ENCODE data around the gene ABR. TPM values are rescaled to one million over a fixed set of nuclear protein-coding genes. Genes with fewer than 3 reads are reported as not detected.
A peak's percentile ranks its signal among the peaks of the same experiment; 100 is the strongest.

Gene ABR
- total RNA-seq, 1 donor from 2014 or later = 92.7 TPM

GRCh38 chr17:1197781-1198490 lies 18.2 kb upstream of the ABR start:
- TF ChIP-seq, protein P1, sequence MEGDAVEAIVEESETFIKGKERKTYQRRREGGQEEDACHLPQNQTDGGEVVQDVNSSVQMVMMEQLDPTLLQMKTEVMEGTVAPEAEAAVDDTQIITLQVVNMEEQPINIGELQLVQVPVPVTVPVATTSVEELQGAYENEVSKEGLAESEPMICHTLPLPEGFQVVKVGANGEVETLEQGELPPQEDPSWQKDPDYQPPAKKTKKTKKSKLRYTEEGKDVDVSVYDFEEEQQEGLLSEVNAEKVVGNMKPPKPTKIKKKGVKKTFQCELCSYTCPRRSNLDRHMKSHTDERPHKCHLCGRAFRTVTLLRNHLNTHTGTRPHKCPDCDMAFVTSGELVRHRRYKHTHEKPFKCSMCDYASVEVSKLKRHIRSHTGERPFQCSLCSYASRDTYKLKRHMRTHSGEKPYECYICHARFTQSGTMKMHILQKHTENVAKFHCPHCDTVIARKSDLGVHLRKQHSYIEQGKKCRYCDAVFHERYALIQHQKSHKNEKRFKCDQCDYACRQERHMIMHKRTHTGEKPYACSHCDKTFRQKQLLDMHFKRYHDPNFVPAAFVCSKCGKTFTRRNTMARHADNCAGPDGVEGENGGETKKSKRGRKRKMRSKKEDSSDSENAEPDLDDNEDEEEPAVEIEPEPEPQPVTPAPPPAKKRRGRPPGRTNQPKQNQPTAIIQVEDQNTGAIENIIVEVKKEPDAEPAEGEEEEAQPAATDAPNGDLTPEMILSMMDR (IDR thresholded peaks at IDR 0.05) = no peak
- no peak for TF ChIP-seq EZH2phosphoT487 (IDR thresholded peaks at IDR 0.05)
- no peak for TF ChIP-seq EZH2 (IDR thresholded peaks at IDR 0.05)
- H3K27ac ChIP-seq = no peak overlapping the region

DNA sequence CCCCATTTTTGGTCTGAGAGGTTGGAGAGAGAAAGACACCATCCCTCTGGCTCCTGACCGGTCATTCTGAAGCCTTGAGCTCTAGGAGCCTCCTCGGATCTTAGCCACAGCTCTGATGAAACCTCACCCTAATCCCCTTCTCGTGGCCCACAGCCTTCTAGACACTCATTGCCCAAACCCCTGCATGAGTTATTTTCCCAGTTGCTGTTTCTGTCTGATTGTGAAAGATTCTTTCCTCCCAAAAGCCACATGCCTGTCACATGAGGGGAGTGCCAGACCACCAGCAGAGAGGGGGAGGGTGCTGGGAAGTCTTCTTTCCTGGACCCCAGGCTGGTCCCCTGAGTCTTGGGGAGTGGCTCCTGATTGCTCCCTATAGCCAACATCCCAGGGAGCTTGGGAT lies 17.6 kb upstream of the ABR start:
- Histone ChIP-seq H3K79me2 (ENCODE audit: low read depth) (no peaks in the 10 kb centered on the region), H3K4me3 (no peak overlapping the region), H3K9me3 (ENCODE audit: low read depth) (no peaks in the 10 kb centered on the region), H3K36me3 (no peaks in the 10 kb centered on the region), H3K4me1 (peaks cover 6% of the 10 kb centered on the region), H2AFZ (replicated peaks) (no peak overlapping the region), H3K27me3 (no peaks in the 10 kb centered on the region), H4K20me1 (ENCODE audit: low read depth) (no peaks in the 10 kb centered on the region), H3K9ac (no peak overlapping the region), H3K27ac (no peak overlapping the region), H3K4me2 (no peak overlapping the region), H3F3A (ENCODE audit: low read depth) (peaks cover 1% of the 10 kb centered on the region)
- Mint-ChIP-seq H3K9me3 (no peaks in the 10 kb centered on the region), H3K27me3 (ENCODE audit: insufficient read depth, low read depth) (peaks cover 6% of the 10 kb centered on the region), H3K4me1 (peaks cover 21% of the 10 kb centered on the region), H3K36me3 (no peaks in the 10 kb centered on the region), H3K4me3 (no peak overlapping the region), H3K27ac (no peak overlapping the region)
- TF ChIP-seq EZH2 (IDR thresholded peaks at IDR 0.05) (no peak), EZH2phosphoT487 (IDR thresholded peaks at IDR 0.05) (no peak)
- TF ChIP-seq, protein P1 (IDR thresholded peaks at IDR 0.05) = no peak
- DNase-seq (ENCODE audit: low spot score) = no peak

More at GRCh38 chr17:1197781-1198490, 18.2 kb upstream of the ABR start:
- Histone ChIP-seq H3K4me1 (peaks cover 6% of the 10 kb centered on the region), H3K79me2 (ENCODE audit: low read depth) (no peaks in the 10 kb centered on the region), H2AFZ (replicated peaks) (no peak overlapping the region), H3K27me3 (no peaks in the 10 kb centered on the region), H3K9ac (no peak overlapping the region), H3K9me3 (ENCODE audit: low read depth) (no peaks in the 10 kb centered on the region), H3K36me3 (no peaks in the 10 kb centered on the region), H3K4me3 (no peak overlapping the region), H4K20me1 (ENCODE audit: low read depth) (no peaks in the 10 kb centered on the region), H3K4me2 (no peak overlapping the region), H3F3A (ENCODE audit: low read depth) (peaks cover 7% of the 10 kb centered on the region)
- H3K36me3 Mint-ChIP-seq = no peaks in the 10 kb centered on the region
- peaks cover 22% of the 10 kb centered on the region for H3K4me1 Mint-ChIP-seq
- no peak overlapping the region for H3K4me3 Mint-ChIP-seq
- peaks cover 6% of the 10 kb centered on the region for H3K27me3 Mint-ChIP-seq (ENCODE audit: insufficient read depth, low read depth)
- H3K9me3 Mint-ChIP-seq = no peaks in the 10 kb centered on the region
- no peak for DNase-seq (ENCODE audit: low spot score)
- peak overlapping the region; percentile 76 for H3K27ac Mint-ChIP-seq

DNA sequence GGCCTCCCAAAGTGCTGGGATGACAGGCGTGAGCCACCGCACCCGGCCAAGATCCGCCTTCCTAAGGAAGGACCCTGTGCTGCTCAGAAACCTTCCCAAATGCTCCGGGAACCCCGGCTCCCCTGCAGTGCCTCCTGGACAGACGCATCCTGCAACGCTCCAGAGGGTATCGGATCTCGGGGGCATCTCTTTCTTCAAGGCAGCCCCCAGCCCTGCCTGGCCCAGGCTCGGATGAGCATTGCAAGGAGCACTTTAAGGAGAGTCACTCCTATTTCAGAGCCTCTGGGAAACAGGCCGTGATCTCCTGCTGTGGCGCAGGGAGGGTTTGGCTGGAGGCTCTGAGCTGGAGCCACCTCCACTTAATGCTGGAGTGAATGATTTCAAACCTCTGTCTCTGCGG lies 17.2 kb upstream of the ABR start:
- H3K27me3 ChIP-seq = no peaks in the 10 kb centered on the region
- H3K9me3 ChIP-seq (ENCODE audit: low read depth) = no peaks in the 10 kb centered on the region
- H3F3A ChIP-seq (ENCODE audit: low read depth) = no peaks in the 10 kb centered on the region
- peaks cover 18% of the 10 kb centered on the region for H3K4me1 Mint-ChIP-seq
- H2AFZ ChIP-seq (replicated peaks) = no peak overlapping the region
- no peak overlapping the region for H3K9ac ChIP-seq
- H3K9me3 Mint-ChIP-seq = no peaks in the 10 kb centered on the region
- H3K79me2 ChIP-seq (ENCODE audit: low read depth) = no peaks in the 10 kb centered on the region
- H3K36me3 ChIP-seq = no peaks in the 10 kb centered on the region
- no peak for DNase-seq (ENCODE audit: low spot score)
- H4K20me1 ChIP-seq (ENCODE audit: low read depth) = no peaks in the 10 kb centered on the region
- no peak for TF ChIP-seq EZH2phosphoT487 (IDR thresholded peaks at IDR 0.05)
- TF ChIP-seq, protein P1 (IDR thresholded peaks at IDR 0.05) = no peak
- TF ChIP-seq EZH2 (IDR thresholded peaks at IDR 0.05) = no peak
- peaks cover 6% of the 10 kb centered on the region for H3K4me1 ChIP-seq
- no peak overlapping the region for H3K27ac Mint-ChIP-seq
- H3K27ac ChIP-seq = no peak overlapping the region
- no peak overlapping the region for H3K4me3 Mint-ChIP-seq
- no peaks in the 10 kb centered on the region for H3K36me3 Mint-ChIP-seq
- H3K27me3 Mint-ChIP-seq (ENCODE audit: insufficient read depth, low read depth) = peaks cover 6% of the 10 kb centered on the region
- no peak overlapping the region for H3K4me3 ChIP-seq
- no peak overlapping the region for H3K4me2 ChIP-seq
